CD14-positive monocyte (primary cell): ENCODE data around the gene BRIP1. TPM values are rescaled to one million over a fixed set of nuclear protein-coding genes. Genes with fewer than 3 reads are reported as not detected.

Experiments used
- DNase-seq, 3 donors: peaks; one replicate each; pipeline ENCODE4 v3.0.0-alpha.2; 2011 to 2022
- H2AFZ ChIP-seq: 2 replicates; pipeline ENCODE4 v1.6.0; 2012; ENCODE audit warnings: mild to moderate bottlenecking, low read depth, low read length, inconsistent platforms; ENCODE audit not compliant: insufficient read depth, poor library complexity, severe bottlenecking
- H3K27ac ChIP-seq, 2 donors: 1 replicate in 1 of 2; 2 replicates in 1 of 2; pipeline ENCODE4 v1.5.1; 2012 to 2013; ENCODE audit warnings: low read length in 2 of 2, control low read depth in 1 of 2, inconsistent platforms in 1 of 2, low read depth in 1 of 2, mild to moderate bottlenecking in 1 of 2
- H3K27me3 ChIP-seq, 2 donors: one replicate each; pipeline versions ENCODE4 v1.6.0 to v1.6.1; 2011 to 2013; ENCODE audit warnings: low read length in 2 of 2; ENCODE audit not compliant: control insufficient read depth in 2 of 2, insufficient read depth in 2 of 2
- H3K36me3 ChIP-seq, 2 donors: replicated peaks in 1 of 2; 1 replicate in 1 of 2; 2 replicates in 1 of 2; pipeline versions ENCODE4 v1.5.1 to v1.6.1; 2012 to 2013; ENCODE audit warnings: low read length in 2 of 2, control low read depth in 1 of 2, inconsistent platforms in 1 of 2, mild to moderate bottlenecking in 1 of 2; ENCODE audit not compliant: insufficient read depth in 2 of 2, control insufficient read depth in 1 of 2
- H3K4me1 ChIP-seq, 2 donors: 1 replicate in 1 of 2; 2 replicates in 1 of 2; pipeline versions ENCODE4 v1.5.1 to v1.6.1; 2012 to 2013; ENCODE audit warnings: low read length in 2 of 2, control low read depth in 1 of 2, inconsistent platforms in 1 of 2, mild to moderate bottlenecking in 1 of 2, moderate library complexity in 1 of 2; ENCODE audit not compliant: insufficient read depth in 2 of 2, control insufficient read depth in 1 of 2
- H3K4me2 ChIP-seq: replicated peaks from 2 replicates; pipeline ENCODE3; 2012; ENCODE audit warnings: low read length, moderate library complexity, mild to moderate bottlenecking; ENCODE audit not compliant: poor library complexity, severe bottlenecking; ENCODE audit errors: extremely low read depth
- H3K4me3 ChIP-seq, 3 experiments: fragments of 200-600 bp in 1 of 3; sonication (generic) in 1 of 3; replicated peaks in 1 of 3; 1 replicate in 2 of 3; 2 replicates in 1 of 3; pipeline ENCODE4 v1.5.1; 2011 to 2013; ENCODE audit warnings: low read length in 3 of 3, mild to moderate bottlenecking in 3 of 3, control low read depth in 2 of 3, low read depth in 2 of 3, inconsistent platforms in 1 of 3, moderate library complexity in 1 of 3
- H3K79me2 ChIP-seq: 2 replicates; pipeline ENCODE4 v1.6.0; 2012; ENCODE audit warnings: mild to moderate bottlenecking, control low read depth, inconsistent platforms, low read length, moderate library complexity; ENCODE audit not compliant: insufficient read depth
- H3K9ac ChIP-seq: 2 replicates; pipeline ENCODE4 v1.6.0; 2017; ENCODE audit warnings: low read length, mild to moderate bottlenecking; ENCODE audit not compliant: insufficient read depth, poor library complexity, severe bottlenecking
- H3K9me3 ChIP-seq, 2 donors: replicated peaks in 1 of 2; 1 replicate in 1 of 2; 2 replicates in 1 of 2; pipeline versions ENCODE4 v1.5.1 to v1.6.1; 2012 to 2013; ENCODE audit warnings: low read length in 2 of 2, control low read depth in 1 of 2; ENCODE audit not compliant: control insufficient read depth in 1 of 2, insufficient read depth in 1 of 2
- H4K20me1 ChIP-seq: 2 replicates; pipeline ENCODE4 v1.6.0; 2012; ENCODE audit warnings: mild to moderate bottlenecking, low read length, control low read depth, moderate library complexity; ENCODE audit not compliant: insufficient read depth
- H3K27ac Mint-ChIP-seq, 7 donors: one replicate each; pipeline ENCODE4 v1.8.0; 2020; ENCODE audit warnings: mild to moderate bottlenecking in 7 of 7, mixed read lengths in 7 of 7, moderate library complexity in 6 of 7, inconsistent platforms in 2 of 7
- H3K27me3 Mint-ChIP-seq, 3 donors: one replicate each; pipeline ENCODE4 v1.8.0; 2021 to 2022; ENCODE audit warnings: low read depth in 3 of 3, mild to moderate bottlenecking in 3 of 3, mixed read lengths in 3 of 3, moderate library complexity in 3 of 3, inconsistent platforms in 1 of 3
- H3K36me3 Mint-ChIP-seq, 2 donors: one replicate each; pipeline ENCODE4 v1.8.0; 2020; ENCODE audit warnings: mixed read lengths in 2 of 2, inconsistent platforms in 1 of 2, mild to moderate bottlenecking in 1 of 2
- H3K4me1 Mint-ChIP-seq: one replicate; pipeline ENCODE4 v1.8.0; 2020; ENCODE audit warnings: mild to moderate bottlenecking, mixed read lengths
- H3K4me3 Mint-ChIP-seq, 2 donors: one replicate each; pipeline ENCODE4 v1.8.0; 2020; ENCODE audit warnings: mild to moderate bottlenecking in 2 of 2, mixed read lengths in 2 of 2, moderate library complexity in 1 of 2
- H3K9me3 Mint-ChIP-seq, 7 donors: one replicate each; pipeline ENCODE4 v1.8.0; 2020 to 2022; ENCODE audit warnings: mixed read lengths in 7 of 7, mild to moderate bottlenecking in 6 of 7, moderate library complexity in 6 of 7, inconsistent platforms in 2 of 7
- WGBS: methylation state at CpG from one replicate; pipeline ENCODE4 v1.1.5; 2013; ENCODE audit warnings: missing lambda C conversion rate; ENCODE audit not compliant: insufficient coverage; 5-methylcytosine and 5-hydroxymethylcytosine counted together
- intact Hi-C, 2 donors: fragments of 100-400 bp; cut with micrococcal nuclease; formaldehyde crosslinking; loops; one replicate each; pipeline versions ENCODE4 v1.15.0 to v1.15.1; 2023
- polyA plus RNA-seq, 3 donors: library from polyadenylated mRNA; depleted of rRNA in 1 of 3; unstranded in 2 of 3; stranded (reverse) in 1 of 3; fragments of 300-500 nt in 2 of 3; fragments of >200 nt in 1 of 3; fragmentation: Illumina TruSeq in 2 of 3; gene quantifications; 1 replicate in 2 of 3; 2 replicates in 1 of 3; pipeline ENCODE4 v1.2.3, GENCODE V29; 2012 to 2021
- TF ChIP-seq, protein P1 (sequence below): fragments of 200-600 bp; IDR thresholded peaks from one replicate; pipeline ENCODE4 v1.8.0; 2022; ENCODE audit warnings: antibody characterized with exemption, mild to moderate bottlenecking

BRIP1 gene
- polyA plus RNA-seq, 3 donors: 0.11 to 0.12 TPM; not detected in 1

DNA sequence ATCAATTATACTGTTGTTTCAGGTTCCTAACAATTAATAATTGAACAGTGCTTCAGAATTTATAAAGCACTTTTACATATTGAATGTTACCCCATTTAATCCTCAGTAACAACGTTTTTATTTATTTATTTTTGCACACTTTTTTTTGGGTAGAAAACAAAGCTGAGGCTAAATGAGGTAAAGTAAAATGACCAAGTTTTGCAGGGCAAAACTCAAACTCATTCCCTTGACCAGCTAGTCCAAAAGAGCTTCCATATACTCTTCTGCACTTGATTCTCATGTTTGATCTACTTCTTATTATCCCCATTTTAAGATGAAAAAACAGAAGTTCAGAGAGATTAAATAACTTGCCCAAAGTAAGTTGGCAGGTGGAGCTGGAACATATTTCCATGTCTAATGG lies 191.2 kb downstream of the BRIP1 start:
- H3K4me1 ChIP-seq: no peaks in the 10 kb centered on the region
- no CpG with 5 or more reads among the region's 1 CpG for WGBS
- H3K4me3 Mint-ChIP-seq: no peak overlapping the region
- H4K20me1 ChIP-seq: no peaks in the 10 kb centered on the region
- no peak overlapping the region for H3K9ac ChIP-seq
- H3K4me1 Mint-ChIP-seq: no peaks in the 10 kb centered on the region
- no peak overlapping the region for H3K4me3 ChIP-seq
- TF ChIP-seq, protein P1, sequence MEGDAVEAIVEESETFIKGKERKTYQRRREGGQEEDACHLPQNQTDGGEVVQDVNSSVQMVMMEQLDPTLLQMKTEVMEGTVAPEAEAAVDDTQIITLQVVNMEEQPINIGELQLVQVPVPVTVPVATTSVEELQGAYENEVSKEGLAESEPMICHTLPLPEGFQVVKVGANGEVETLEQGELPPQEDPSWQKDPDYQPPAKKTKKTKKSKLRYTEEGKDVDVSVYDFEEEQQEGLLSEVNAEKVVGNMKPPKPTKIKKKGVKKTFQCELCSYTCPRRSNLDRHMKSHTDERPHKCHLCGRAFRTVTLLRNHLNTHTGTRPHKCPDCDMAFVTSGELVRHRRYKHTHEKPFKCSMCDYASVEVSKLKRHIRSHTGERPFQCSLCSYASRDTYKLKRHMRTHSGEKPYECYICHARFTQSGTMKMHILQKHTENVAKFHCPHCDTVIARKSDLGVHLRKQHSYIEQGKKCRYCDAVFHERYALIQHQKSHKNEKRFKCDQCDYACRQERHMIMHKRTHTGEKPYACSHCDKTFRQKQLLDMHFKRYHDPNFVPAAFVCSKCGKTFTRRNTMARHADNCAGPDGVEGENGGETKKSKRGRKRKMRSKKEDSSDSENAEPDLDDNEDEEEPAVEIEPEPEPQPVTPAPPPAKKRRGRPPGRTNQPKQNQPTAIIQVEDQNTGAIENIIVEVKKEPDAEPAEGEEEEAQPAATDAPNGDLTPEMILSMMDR: no peak
- H3K27ac ChIP-seq: no peak overlapping the region
- no peaks in the 10 kb centered on the region for H3K36me3 ChIP-seq
- H3K9me3 ChIP-seq: no peaks in the 10 kb centered on the region
- peaks cover 0 to 7% (median 2%) of the 10 kb centered on the region in 7 donors for H3K9me3 Mint-ChIP-seq
- no peak overlapping the region for H2AFZ ChIP-seq
- no peak overlapping the region for H3K4me2 ChIP-seq
- no peak overlapping the region for H3K27ac Mint-ChIP-seq
- H3K79me2 ChIP-seq: no peaks in the 10 kb centered on the region
- H3K27me3 ChIP-seq: no peaks in the 10 kb centered on the region
- DNase-seq: no peak
- H3K36me3 Mint-ChIP-seq: no peaks in the 10 kb centered on the region
- peaks cover 0 to 3% (median 0%) of the 10 kb centered on the region in 3 donors for H3K27me3 Mint-ChIP-seq
- intact Hi-C loops: no loop called here

DNA sequence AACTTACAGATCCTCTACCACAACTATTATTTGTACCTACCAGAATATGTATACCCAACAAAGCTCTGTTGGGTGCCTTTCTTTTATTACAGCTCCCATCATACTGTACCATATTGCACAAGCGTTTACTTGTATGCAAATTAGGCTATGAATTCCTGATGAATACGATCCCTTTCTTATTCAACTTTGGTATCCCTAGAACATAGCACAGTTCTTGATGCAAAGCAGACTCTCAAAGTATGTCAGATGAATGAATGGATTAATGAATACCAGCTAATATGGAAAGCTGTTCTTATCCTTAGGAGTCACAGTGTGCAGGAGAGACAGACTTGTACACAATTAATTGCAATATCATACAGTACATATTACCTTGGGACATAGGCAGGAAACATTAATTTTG lies 192.6 kb downstream of the BRIP1 start:
- no peaks in the 10 kb centered on the region for H3K4me1 ChIP-seq
- DNase-seq: no peak
- no peaks in the 10 kb centered on the region for H3K9me3 ChIP-seq
- H3K9ac ChIP-seq: no peak overlapping the region
- H3K36me3 ChIP-seq: no peaks in the 10 kb centered on the region
- H3K4me3 ChIP-seq: no peak overlapping the region
- Mint-ChIP-seq H3K36me3 (no peaks in the 10 kb centered on the region), H3K27ac (no peak overlapping the region), H3K4me1 (no peaks in the 10 kb centered on the region), H3K27me3 (peaks cover 0 to 3% (median 0%) of the 10 kb centered on the region in 3 donors), H3K4me3 (no peak overlapping the region), H3K9me3 (peaks cover 0 to 9% (median 4%) of the 10 kb centered on the region in 7 donors)
- no peak overlapping the region for H2AFZ ChIP-seq
- H3K27ac ChIP-seq: no peak overlapping the region
- TF ChIP-seq, protein P1: no peak
- no peak overlapping the region for H3K4me2 ChIP-seq
- no peaks in the 10 kb centered on the region for H4K20me1 ChIP-seq
- H3K27me3 ChIP-seq: no peaks in the 10 kb centered on the region
- 100% methylated on average over 1 of the region's 2 CpGs for WGBS
- intact Hi-C loops: no loop called here
- H3K79me2 ChIP-seq: no peaks in the 10 kb centered on the region
